H1 (cell line): ENCODE data around the gene SLC38A7. TPM values are rescaled to one million over a fixed set of nuclear protein-coding genes. Genes with fewer than 3 reads are reported as not detected.
"Not testable (repeated sequence)": the region's sequence is repeated elsewhere in the genome, so short reads cannot be mapped to it uniquely, and the experiment has no call there.

Source experiments
- CTCF ChIA-PET: fragments of 300-600 bp; sonication (Branson Sonifier 250); formaldehyde crosslinking; loops from one replicate; lab custom pipeline; 2021; ENCODE audit not compliant: partially characterized antibody; lab: Charles Lee
- POLR2A ChIA-PET: fragments of 300-600 bp; sonication (Branson Sonifier 250); formaldehyde crosslinking; loops from one replicate; lab custom pipeline; 2021; ENCODE audit warnings: inconsistent platforms; ENCODE audit not compliant: partially characterized antibody; lab: Charles Lee
- DNase-seq, 2 experiments: peaks; one replicate each; pipeline versions ENCODE4 v3.0.0 to v3.0.0-alpha.2; 2010 to 2022; ENCODE audit warnings: low spot score in 2 of 2, low read depth in 1 of 2, mixed read lengths in 1 of 2
- FAIRE-seq: peaks from 2 replicates; lab custom pipeline; 2011; peaks lifted over from hg19 to GRCh38; lab: Jason Lieb, UNC
- H2AFZ ChIP-seq: 2 replicates; pipeline ENCODE4 v1.8.1; 2012; ENCODE audit warnings: low read length, inconsistent platforms
- H2AK5ac ChIP-seq: 2 replicates; pipeline ENCODE4 v1.6.1; 2013; ENCODE audit warnings: low read depth, low read length
- H2BK120ac ChIP-seq: replicated peaks from 2 replicates; pipeline ENCODE3; 2013; ENCODE audit warnings: low read depth, low read length, inconsistent platforms
- H2BK12ac ChIP-seq: 2 replicates; pipeline ENCODE4 v1.6.1; 2013; ENCODE audit warnings: low read depth, low read length
- H2BK15ac ChIP-seq: 2 replicates; pipeline ENCODE4 v1.6.1; 2013; ENCODE audit warnings: low read length
- H2BK20ac ChIP-seq: 2 replicates; pipeline ENCODE4 v1.6.1; 2013; ENCODE audit warnings: low read length
- H2BK5ac ChIP-seq: 2 replicates; pipeline ENCODE4 v1.6.1; 2013; ENCODE audit warnings: low read depth, low read length
- H3K14ac ChIP-seq: 2 replicates; pipeline ENCODE4 v1.6.1; 2013; ENCODE audit warnings: inconsistent platforms; ENCODE audit not compliant: insufficient read length
- H3K18ac ChIP-seq: 2 replicates; pipeline ENCODE4 v1.6.1; 2013; ENCODE audit warnings: low read length; ENCODE audit errors: extremely low read depth
- H3K23ac ChIP-seq: 2 replicates; pipeline ENCODE4 v1.6.1; 2013; ENCODE audit warnings: inconsistent platforms; ENCODE audit not compliant: insufficient read length
- H3K23me2 ChIP-seq: 2 replicates; pipeline ENCODE4 v1.6.1; 2013; ENCODE audit warnings: low read depth, low read length
- H3K27ac ChIP-seq: 2 replicates; pipeline ENCODE4 v1.6.1; 2011; ENCODE audit warnings: low read depth, low read length, inconsistent platforms
- H3K27me3 ChIP-seq, 4 experiments: replicated peaks in 1 of 4; 1 replicate in 1 of 4; 2 replicates in 3 of 4; pipeline versions ENCODE4 v1.6.1 to v1.8.1; 2011 to 2013; ENCODE audit warnings: low read length in 3 of 4, mild to moderate bottlenecking in 3 of 4, inconsistent platforms in 2 of 4, mixed read lengths in 2 of 4, moderate library complexity in 1 of 4; ENCODE audit not compliant: control insufficient read depth in 3 of 4, insufficient read depth in 3 of 4; ENCODE audit errors: extremely low read depth in 1 of 4
- H3K36me3 ChIP-seq, 4 experiments: 2 replicates each; pipeline versions ENCODE4 v1.6.1 to v1.8.1; 2011 to 2013; ENCODE audit warnings: mild to moderate bottlenecking in 4 of 4, low read length in 3 of 4, moderate library complexity in 2 of 4, control low read depth in 1 of 4, inconsistent platforms in 1 of 4; ENCODE audit not compliant: insufficient read depth in 4 of 4, control insufficient read depth in 2 of 4
- H3K4ac ChIP-seq: replicated peaks from 2 replicates; pipeline ENCODE3; 2013; ENCODE audit warnings: low read length, low read depth, mixed read lengths, inconsistent platforms; ENCODE audit not compliant: insufficient read length
- H3K4me1 ChIP-seq, 4 experiments: replicated peaks in 1 of 4; 1 replicate in 1 of 4; 2 replicates in 3 of 4; pipeline versions ENCODE4 v1.6.1 to v1.8.1; 2011 to 2013; ENCODE audit warnings: low read length in 3 of 4, inconsistent platforms in 2 of 4, mixed read lengths in 1 of 4; ENCODE audit not compliant: insufficient read depth in 4 of 4, control insufficient read depth in 3 of 4
- H3K4me2 ChIP-seq, 2 experiments: 2 replicates each; pipeline versions ENCODE4 v1.6.1 to v1.8.1; 2011 to 2013; ENCODE audit warnings: low read depth in 2 of 2, low read length in 2 of 2, control low read depth in 1 of 2, inconsistent platforms in 1 of 2, mild to moderate bottlenecking in 1 of 2; ENCODE audit not compliant: insufficient read depth in 1 of 2
- H3K4me3 ChIP-seq, 4 experiments: fragments of 200-600, 300-600 bp in 1 of 4; sonication (generic), shearing (Covaris generic), sonication (Bioruptor Twin) in 1 of 4; 2 replicates each; pipeline versions ENCODE4 v1.5.1 to v1.8.1; 2011 to 2016; ENCODE audit warnings: low read length in 4 of 4, low read depth in 3 of 4, control low read depth in 2 of 4, inconsistent platforms in 2 of 4, mild to moderate bottlenecking in 2 of 4, mixed read lengths in 1 of 4, moderate library complexity in 1 of 4; ENCODE audit not compliant: insufficient read depth in 2 of 4; ENCODE audit errors: extremely low read depth in 1 of 4
- H3K56ac ChIP-seq: replicated peaks from 2 replicates; pipeline ENCODE3; 2013; ENCODE audit warnings: low read depth, mild to moderate bottlenecking, mixed read lengths, low read length, inconsistent platforms; ENCODE audit not compliant: insufficient read length
- H3K79me1 ChIP-seq: 2 replicates; pipeline ENCODE4 v1.6.1; 2013; ENCODE audit warnings: low read depth, low read length, control low read depth
- H3K79me2 ChIP-seq, 2 experiments: 2 replicates each; pipeline versions ENCODE4 v1.6.1 to v1.8.1; 2012 to 2013; ENCODE audit warnings: low read length in 2 of 2, mild to moderate bottlenecking in 2 of 2, inconsistent platforms in 1 of 2; ENCODE audit not compliant: insufficient read depth in 2 of 2, control insufficient read depth in 1 of 2
- H3K9ac ChIP-seq, 4 experiments: replicated peaks in 1 of 4; 1 replicate in 1 of 4; 2 replicates in 3 of 4; pipeline versions ENCODE4 v1.6.1 to v1.8.1; 2011 to 2013; ENCODE audit warnings: low read depth in 3 of 4, low read length in 3 of 4, control low read depth in 2 of 4, mild to moderate bottlenecking in 2 of 4, moderate library complexity in 2 of 4, inconsistent platforms in 1 of 4; ENCODE audit errors: extremely low read depth in 1 of 4
- H3K9me3 ChIP-seq, 2 experiments: 2 replicates each; pipeline versions ENCODE4 v1.6.1 to v1.8.1; 2012 to 2013; ENCODE audit warnings: mild to moderate bottlenecking in 2 of 2, moderate library complexity in 2 of 2, control low read depth in 1 of 2, inconsistent platforms in 1 of 2, low read depth in 1 of 2, low read length in 1 of 2, mixed read lengths in 1 of 2; ENCODE audit not compliant: insufficient read depth in 2 of 2
- H4K20me1 ChIP-seq, 2 experiments: replicated peaks in 1 of 2; 2 replicates each; pipeline versions ENCODE3 to v1.8.1; 2011 to 2013; ENCODE audit warnings: inconsistent platforms in 2 of 2, low read length in 2 of 2, mild to moderate bottlenecking in 1 of 2; ENCODE audit not compliant: insufficient read depth in 2 of 2, control insufficient read depth in 1 of 2
- H4K5ac ChIP-seq: 2 replicates; pipeline ENCODE4 v1.6.1; 2013; ENCODE audit warnings: low read length, low read depth, mixed read lengths, inconsistent platforms; ENCODE audit not compliant: insufficient read length
- H4K8ac ChIP-seq: 2 replicates; pipeline ENCODE4 v1.8.0; 2013; ENCODE audit warnings: mild to moderate bottlenecking, moderate library complexity, low read length, inconsistent platforms; ENCODE audit not compliant: insufficient read depth; ENCODE audit errors: extremely low read depth
- H4K91ac ChIP-seq: replicated peaks from 2 replicates; pipeline ENCODE3; 2013; ENCODE audit warnings: low read length, mixed read lengths, inconsistent platforms; ENCODE audit not compliant: insufficient read length
- FOSL1 ChIP-seq: IDR thresholded peaks from 2 replicates; pipeline ENCODE4 v1.6.1; 2011; ENCODE audit warnings: mild to moderate bottlenecking, low read depth, low read length, moderate library complexity; ENCODE audit not compliant: insufficient read depth
- WGBS, 2 experiments: shearing (Covaris generic) in 1 of 2; methylation state at CpG; one replicate each; pipeline versions ENCODE4 v1.1.6 to v1.1.7; 2013 to 2015; ENCODE audit warnings: low lambda C conversion rate in 2 of 2, mixed read lengths in 2 of 2, inconsistent platforms in 1 of 2, low coverage in 1 of 2, missing lambda C conversion rate in 1 of 2; ENCODE audit not compliant: insufficient replicate concordance in 2 of 2, insufficient coverage in 1 of 2, insufficient read length in 1 of 2; ENCODE audit errors: extremely low coverage in 1 of 2, missing lambda C conversion rate in 1 of 2; 5-methylcytosine and 5-hydroxymethylcytosine counted together
- polyA plus RNA-seq, 7 experiments: library from polyadenylated mRNA; depleted of rRNA in 3 of 7; stranded (reverse) in 5 of 7; unstranded in 2 of 7; fragments of >200 nt in 5 of 7; fragments of 200-250 nt in 2 of 7; gene quantifications; 1 replicate in 5 of 7; 2 replicates in 1 of 7; 4 replicates in 1 of 7; pipeline versions ENCODE4 v1.2.1 to v1.2.3, GENCODE V29; 2011 to 2013; ENCODE audit warnings: missing spikeins in 2 of 7, mixed read lengths in 2 of 7
- total RNA-seq: library from RNA; stranded (reverse); fragmentation: NEBNext Ultra II Directional; extraction: Animal tissue kit (Norgen Biotek cat#: 25700); gene quantifications from 2 replicates; pipeline ENCODE4 v1.2.1, GENCODE V29; 2021

SLC38A7 gene
- total and polyA plus RNA-seq, 2 of the 8 experiments (the other 6 are each of a cell fraction or from before 2014, with no cell fraction given): 26.7 to 28.0 TPM

- no peak for TF ChIP-seq FOSL1
These were observed 7.9 kb upstream of the SLC38A7 start (continued) for GRCh38 chr16:58692450-58692849.

- not testable (repeated sequence) for H3K27me3 ChIP-seq, FAIRE-seq, H3K4me2 ChIP-seq, H2BK12ac ChIP-seq, H3K9me3 ChIP-seq, H3K36me3 ChIP-seq, H2BK20ac ChIP-seq, H2AK5ac ChIP-seq, H3K27ac ChIP-seq, H3K18ac ChIP-seq, H3K9ac ChIP-seq, H2BK120ac ChIP-seq, H4K91ac ChIP-seq, H3K56ac ChIP-seq, H2BK5ac ChIP-seq, H3K23ac ChIP-seq, H3K79me1 ChIP-seq, H4K20me1 ChIP-seq, H3K23me2 ChIP-seq, H4K5ac ChIP-seq, DNase-seq, H3K4me3 ChIP-seq, H3K79me2 ChIP-seq, H4K8ac ChIP-seq, H3K14ac ChIP-seq, H3K4me1 ChIP-seq, H3K4ac ChIP-seq, H2BK15ac ChIP-seq, H2AFZ ChIP-seq
- CTCF ChIA-PET: interaction anchor here (0.6 kb wide), 1 partner anchor 625 kb away, joined by 3 read pairs; no protein-coding TSS in a partner anchor
- 89% methylated on average over 8 of the region's 8 CpGs; no CpG with 5 or more reads in 1 of the 2 experiments for WGBS, 2 experiments
- POLR2A ChIA-PET: interaction anchor here (1.0 kb wide), 1 partner anchor 11 kb away, joined by 3 read pairs; no protein-coding TSS in a partner anchor
These were observed 2.6 kb upstream of the SLC38A7 start for GRCh38 chr16:58686985-58687706.
